Retinal pigment epithelial cell (primary cell): ENCODE results near the gene PTCH1.

Source experiments
- DNase-seq: peaks from one replicate; pipeline ENCODE4 v3.0.0-alpha.2; 2010; ENCODE audit warnings: low read depth
- H3K4me3 ChIP-seq: 2 replicates; pipeline ENCODE4 v1.5.1; 2011; ENCODE audit warnings: mild to moderate bottlenecking, low read length, control low read depth, moderate library complexity
- CTCF ChIP-seq: conservative IDR thresholded peaks from 2 replicates; pipeline ENCODE4 v1.5.1; 2011; ENCODE audit warnings: low read depth, low read length, control low read depth, inconsistent platforms

The PTCH1 gene

GRCh38 chr9:95463148-95464060 lies 53.4 kb downstream of the PTCH1 start:
- no peak for TF ChIP-seq CTCF
- DNase-seq = no peak
- peak overlapping the region; percentile 30 for H3K4me3 ChIP-seq

DNA sequence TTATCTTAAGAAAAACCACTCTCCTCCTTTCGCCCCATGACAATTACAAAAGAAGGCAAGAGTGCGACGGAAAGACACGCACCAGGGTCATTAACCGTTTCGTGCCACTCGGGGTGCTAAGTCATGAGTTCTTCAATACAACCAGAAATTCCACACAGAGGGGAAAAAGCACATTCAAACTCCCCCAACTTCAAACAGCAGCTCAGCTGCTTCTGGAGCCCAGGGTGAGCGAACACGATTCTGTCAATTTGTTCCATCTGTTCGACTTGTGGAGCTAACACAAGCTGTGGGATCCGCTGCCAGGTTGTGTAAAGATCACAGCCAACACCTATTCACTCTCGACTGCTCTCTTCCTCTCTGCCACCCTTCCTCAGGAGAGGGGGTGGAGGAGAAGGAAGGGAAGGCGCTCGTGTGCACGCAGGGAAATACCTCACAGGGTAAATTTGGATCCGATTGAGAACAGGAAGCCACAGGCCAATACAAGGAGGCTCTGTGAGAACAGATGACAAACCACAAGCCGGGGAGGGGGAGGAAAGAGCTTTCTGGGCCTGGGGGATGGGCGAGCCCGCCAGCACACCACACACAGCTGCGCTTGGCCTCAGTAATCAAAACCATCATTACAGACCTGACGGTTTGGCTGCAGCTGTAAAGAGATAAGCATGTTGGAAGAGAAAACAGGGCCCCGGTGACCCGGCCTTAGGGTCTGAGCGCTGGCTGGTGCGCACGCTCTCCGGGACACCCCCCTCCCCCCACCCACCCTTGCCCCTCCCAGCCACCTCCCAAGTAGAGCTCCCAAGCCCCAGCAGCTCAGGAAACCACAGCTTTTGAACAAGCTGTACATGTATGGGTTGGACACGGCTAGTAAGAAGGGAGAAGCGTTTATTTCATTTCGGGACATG lies 54.3 kb downstream of the PTCH1 start:
- no peak for DNase-seq
- H3K4me3 ChIP-seq = peak overlapping the region; percentile 38
- TF ChIP-seq CTCF = no peak

- TF ChIP-seq CTCF = no peak
- H3K4me3 ChIP-seq = no peak overlapping the region
- no peak for DNase-seq
These were observed 55.1 kb downstream of the PTCH1 start for GRCh38 chr9:95461448-95462248.

GRCh38 chr9:95460518-95461164 lies 56.1 kb downstream of the PTCH1 start:
- DNase-seq = no peak
- no peak overlapping the region for H3K4me3 ChIP-seq
- no peak for TF ChIP-seq CTCF

GRCh38 chr9:95459851-95460517 lies 56.8 kb downstream of the PTCH1 start:
- no peak for TF ChIP-seq CTCF
- no peak for DNase-seq
- H3K4me3 ChIP-seq = no peak overlapping the region

DNA sequence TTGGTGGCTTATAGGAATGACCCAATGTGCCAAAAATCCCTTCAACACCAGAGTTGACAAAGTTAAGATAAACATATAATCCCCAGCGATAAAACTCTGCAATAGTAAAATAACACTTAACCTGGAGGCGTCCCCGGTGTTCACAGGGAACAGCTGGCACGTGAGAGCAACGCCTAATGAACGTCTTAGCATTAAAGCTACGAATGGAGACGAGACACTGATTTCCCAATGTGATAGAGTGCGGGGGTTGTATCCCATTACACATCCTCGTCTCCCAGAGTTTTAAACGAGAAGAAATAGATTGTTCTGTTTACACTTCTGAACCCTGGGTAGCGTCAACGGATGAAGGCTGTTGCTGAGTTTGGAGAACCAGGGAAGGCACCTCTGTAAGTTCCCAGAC lies 57.6 kb downstream of the PTCH1 start:
- TF ChIP-seq CTCF = no peak
- no peak overlapping the region for H3K4me3 ChIP-seq
- DNase-seq = no peak
